Islet precursor cell (in vitro differentiated cells): Measurements from ENCODE around the gene PRPF4.
A peak's percentile ranks its signal among the peaks of the same experiment; 100 is the strongest.

Experiments used
- DNase-seq: peaks from one replicate; pipeline ENCODE4 v3.0.0-alpha.2; 2018

Gene PRPF4

GRCh38 chr9:113315231-113315630 is 39.8 kb downstream of the PRPF4 start:
- DNase-seq, result no peak

- DNase-seq, result no peak
These were observed 40.6 kb downstream of the PRPF4 start for GRCh38 chr9:113316030-113316429.

- DNase-seq, result no peak
These were observed 42.3 kb downstream of the PRPF4 start for GRCh38 chr9:113317777-113318176.

- DNase-seq, result no peak
These were observed 43.6 kb downstream of the PRPF4 start for GRCh38 chr9:113319054-113319453.

- DNase-seq, result no peak
These were observed 44.6 kb downstream of the PRPF4 start for GRCh38 chr9:113320051-113320450.

- DNase-seq, result no peak
These were observed 47.2 kb downstream of the PRPF4 start for GRCh38 chr9:113322671-113323070.

- no peak for DNase-seq
These were observed 50.8 kb downstream of the PRPF4 start for GRCh38 chr9:113326230-113326629.

- DNase-seq, result no peak
These were observed 52.8 kb downstream of the PRPF4 start for GRCh38 chr9:113328045-113328782.

- peak; percentile 12 for DNase-seq
These were observed 56.3 kb downstream of the PRPF4 start for GRCh38 chr9:113331780-113332179.

GRCh38 chr9:113337714-113338113 is 62.3 kb downstream of the PRPF4 start:
- no peak for DNase-seq

- peak; percentile 95 for DNase-seq
These were observed 64.7 kb downstream of the PRPF4 start, which contains the start of gene WDR31 for GRCh38 chr9:113340011-113340699. Gene WDR31 (minus strand): TSS chr9:113340275. CDS start chr9:113332022, 8,253 bp downstream.

- DNase-seq, result no peak
These were observed 66.4 kb downstream of the PRPF4 start for GRCh38 chr9:113341712-113342410.
